ENCODE data around the gene KLHL11. TPM values are rescaled to one million over a fixed set of nuclear protein-coding genes. Genes with fewer than 3 reads are reported as not detected.

KLHL11 gene
- total RNA-seq (2021) (13.3 and 14.5 TPM in 2 replicates), Bru-seq, nascent RNA (percentile 56 among the genes with signal in this experiment), BruChase-seq, experiment 1, labeled RNA remaining after a 2-hour chase (percentile 78 among the genes with signal in this experiment), BruChase-seq, experiment 2, labeled RNA remaining after a 6-hour chase (percentile 76 among the genes with signal in this experiment)
- long read RNA-seq, partial matches to known transcripts: 0 of 1 reads
- long read RNA-seq, other reads (novel, unspliced or antisense): 1 of 1 reads

GRCh38 chr17:41864836-41865595 is at the start of gene KLHL11:
TSS of gene KLHL11 (minus strand) at chr17:41865423. CDS start at chr17:41865370, 53 bp downstream.
- CTCF ChIA-PET: interaction anchor here (0.7 kb wide), 2 partner anchors 66 to 68 kb away, joined by 3 to 4 read pairs; no protein-coding TSS in a partner anchor
- peak within 1 kb of the TSS; percentile 98 for H2AFZ ChIP-seq
- no TSS peak for BruUV-seq (replicated peaks)

GRCh38 chr17:41915020-41915419 is 49.8 kb upstream of the KLHL11 start:
- DNase-seq: no peak
- Histone ChIP-seq H3K79me2 (ENCODE audit: low read depth) (peaks cover 66% of the 10 kb centered on the region), H3K4me1 (replicated peaks; ENCODE audit: insufficient read depth) (peaks cover 26% of the 10 kb centered on the region), H3K36me3 (ENCODE audit: low read depth) (peaks cover 10% of the 10 kb centered on the region), H3K27me3 (ENCODE audit: insufficient read depth, low read depth) (no peaks in the 10 kb centered on the region), H4K20me1 (ENCODE audit: insufficient read depth) (peaks cover 45% of the 10 kb centered on the region), H3K4me3 (no peak overlapping the region), H3K4me2 (peak overlapping the region; percentile 51; the same call in 1 of the 2 replicates), H3F3A (ENCODE audit: insufficient read depth, low read depth) (peaks cover 9% of the 10 kb centered on the region), H3K9me2 (ENCODE audit: insufficient read depth) (no peaks in the 10 kb centered on the region), H3K27ac (no peak overlapping the region), H2AFZ (no peak overlapping the region), H3K9me3 (ENCODE audit: insufficient read depth, low read depth) (no peaks in the 10 kb centered on the region)
- no TSS peak for BruUV-seq (replicated peaks)
- intact Hi-C loops (cut with micrococcal nuclease; ENCODE audit: unreplicated experiment): no loop called here
- POLR2A ChIA-PET (ENCODE audit: unreplicated experiment): no interaction called here
- CTCF ChIA-PET: interaction anchor here (0.6 kb wide), 1 partner anchor 41 kb away, joined by 9 read pairs; no protein-coding TSS in a partner anchor
- TF ChIP-seq EZH2 (IDR thresholded peaks at IDR 0.05; ENCODE audit: low read depth) (no peak), CTCF (conservative IDR thresholded peaks at IDR 0.05) (no peak)

More at GRCh38 chr17:41864836-41865595, at the start of gene KLHL11:
- Histone ChIP-seq H3K27ac (peak within 1 kb of the TSS; percentile 44), H3K4me2 (peak within 1 kb of the TSS; percentile 98), H4K20me1 (ENCODE audit: insufficient read depth) (peaks cover 29% of the 10 kb centered on the region), H3K4me1 (replicated peaks; ENCODE audit: insufficient read depth) (peaks cover 16% of the 10 kb centered on the region), H3K9me3 (ENCODE audit: insufficient read depth, low read depth) (no peaks in the 10 kb centered on the region), H3K27me3 (ENCODE audit: insufficient read depth, low read depth) (no peaks in the 10 kb centered on the region), H3F3A (ENCODE audit: insufficient read depth, low read depth) (peaks cover 31% of the 10 kb centered on the region; the same call in 1 of the 2 replicates), H3K4me3 (peak within 1 kb of the TSS; percentile 87), H3K9me2 (ENCODE audit: insufficient read depth) (no peaks in the 10 kb centered on the region), H3K36me3 (ENCODE audit: low read depth) (peaks cover 4% of the 10 kb centered on the region), H3K79me2 (ENCODE audit: low read depth) (peaks cover 51% of the 10 kb centered on the region)
- intact Hi-C loops (cut with micrococcal nuclease; ENCODE audit: unreplicated experiment): loop anchor here (10.0 kb wide), 1 partner anchor 130 kb away; the partner anchor contains the start of gene HAP1
- POLR2A ChIA-PET (ENCODE audit: unreplicated experiment): interaction anchor here (0.6 kb wide), 3 partner anchors 14 to 248 kb away, joined by 3 to 6 read pairs (median 4); partner anchors contain the start of gene DHX58
- DNase-seq: peak; percentile 66 to 84
- TF ChIP-seq CTCF (conservative IDR thresholded peaks at IDR 0.05): no peak
- no peak for TF ChIP-seq EZH2 (IDR thresholded peaks at IDR 0.05; ENCODE audit: low read depth)

GRCh38 chr17:41914358-41914766 is 49.1 kb upstream of the KLHL11 start:
- Histone ChIP-seq H3K4me3 (no peak overlapping the region), H2AFZ (no peak overlapping the region), H3K9me3 (ENCODE audit: insufficient read depth, low read depth) (no peaks in the 10 kb centered on the region), H3K9me2 (ENCODE audit: insufficient read depth) (no peaks in the 10 kb centered on the region), H3K27me3 (ENCODE audit: insufficient read depth, low read depth) (no peaks in the 10 kb centered on the region), H3K36me3 (ENCODE audit: low read depth) (peaks cover 16% of the 10 kb centered on the region), H3K79me2 (ENCODE audit: low read depth) (peaks cover 66% of the 10 kb centered on the region), H3F3A (ENCODE audit: insufficient read depth, low read depth) (peaks cover 2% of the 10 kb centered on the region), H3K27ac (no peak overlapping the region), H3K4me1 (replicated peaks; ENCODE audit: insufficient read depth) (peaks cover 21% of the 10 kb centered on the region), H4K20me1 (ENCODE audit: insufficient read depth) (peaks cover 45% of the 10 kb centered on the region), H3K4me2 (no peak overlapping the region)
- no peak for TF ChIP-seq EZH2 (IDR thresholded peaks at IDR 0.05; ENCODE audit: low read depth)
- no peak for TF ChIP-seq CTCF (conservative IDR thresholded peaks at IDR 0.05)
- BruUV-seq (replicated peaks): no TSS peak
- no peak for DNase-seq
- ChIA-PET CTCF (no interaction called here), POLR2A (ENCODE audit: unreplicated experiment) (no interaction called here)
- intact Hi-C loops (cut with micrococcal nuclease; ENCODE audit: unreplicated experiment): no loop called here

Measured in PC-9 (cell line).